ENCODE measurements around the gene ABCC4. TPM values are rescaled to one million over a fixed set of nuclear protein-coding genes. Genes with fewer than 3 reads are reported as not detected.

ABCC4 gene
- total RNA-seq, 1 experiment from 2014 or later: 52.0 TPM

GRCh38 chr13:95153647-95154412 lies 147.4 kb downstream of the ABCC4 start:
- no peak overlapping the region for H3K27ac ChIP-seq (ENCODE audit: low read depth, low read length, poor library complexity, severe bottlenecking)
- H3K27me3 ChIP-seq (replicated peaks; ENCODE audit: insufficient read depth, low read depth, low read length, poor library complexity): no peaks in the 10 kb centered on the region
- DNase-seq (ENCODE audit: low spot score): peak; percentile 57
- BruUV-seq (replicated peaks): no TSS peak
- TF ChIP-seq EZH2 (IDR thresholded peaks at IDR 0.05; ENCODE audit: borderline replicate concordance, low read depth, low read length, poor library complexity, severe bottlenecking): no peak
- TF ChIP-seq CTCF (conservative IDR thresholded peaks at IDR 0.05; ENCODE audit: low read depth, low read length): no peak
- H3K4me1 ChIP-seq (ENCODE audit: insufficient read depth, low read length, poor library complexity, severe bottlenecking): peaks cover 11% of the 10 kb centered on the region
- H3K4me3 ChIP-seq (ENCODE audit: low read depth, low read length, poor library complexity, severe bottlenecking): no peak overlapping the region
- H3K36me3 ChIP-seq (ENCODE audit: insufficient read depth, low read length, poor library complexity, severe bottlenecking): no peaks in the 10 kb centered on the region
- no peaks in the 10 kb centered on the region for H3K9me3 ChIP-seq (ENCODE audit: low read depth, low read length, poor library complexity, severe bottlenecking)
- ChIA-PET POLR2A (ENCODE audit: low non-redundant PET) (no interaction called here), CTCF (interaction anchor here (0.6 kb wide), 1 partner anchor 402 kb away, joined by 3 read pairs; no protein-coding TSS in a partner anchor)
- intact Hi-C loops (cut with micrococcal nuclease; ENCODE audit: unreplicated experiment): no loop called here

GRCh38 chr13:95151942-95152587 lies 149.2 kb downstream of the ABCC4 start:
- no peak overlapping the region for H3K27ac ChIP-seq (ENCODE audit: low read depth, low read length, poor library complexity, severe bottlenecking)
- no peaks in the 10 kb centered on the region for H3K27me3 ChIP-seq (replicated peaks; ENCODE audit: insufficient read depth, low read depth, low read length, poor library complexity)

GRCh38 chr13:95150555-95150954 lies 150.7 kb downstream of the ABCC4 start:
- intact Hi-C loops (cut with micrococcal nuclease; ENCODE audit: unreplicated experiment): no loop called here
- peaks cover 25% of the 10 kb centered on the region for H3K4me1 ChIP-seq (ENCODE audit: insufficient read depth, low read length, poor library complexity, severe bottlenecking)
- CTCF ChIA-PET: no interaction called here
- no peaks in the 10 kb centered on the region for H3K36me3 ChIP-seq (ENCODE audit: insufficient read depth, low read length, poor library complexity, severe bottlenecking)
- POLR2A ChIA-PET (ENCODE audit: low non-redundant PET): no interaction called here
- BruUV-seq (replicated peaks): no TSS peak
- TF ChIP-seq CTCF (conservative IDR thresholded peaks at IDR 0.05; ENCODE audit: low read depth, low read length) (no peak), EZH2 (IDR thresholded peaks at IDR 0.05; ENCODE audit: borderline replicate concordance, low read depth, low read length, poor library complexity, severe bottlenecking) (no peak)
- H3K4me3 ChIP-seq (ENCODE audit: low read depth, low read length, poor library complexity, severe bottlenecking): no peak overlapping the region
- DNase-seq (ENCODE audit: low spot score): no peak
- no peaks in the 10 kb centered on the region for H3K27me3 ChIP-seq (replicated peaks; ENCODE audit: insufficient read depth, low read depth, low read length, poor library complexity)
- no peaks in the 10 kb centered on the region for H3K9me3 ChIP-seq (ENCODE audit: low read depth, low read length, poor library complexity, severe bottlenecking)
- no peak overlapping the region for H3K27ac ChIP-seq (ENCODE audit: low read depth, low read length, poor library complexity, severe bottlenecking)

More at GRCh38 chr13:95151942-95152587, 149.2 kb downstream of the ABCC4 start:
- no peak for DNase-seq (ENCODE audit: low spot score)
- Histone ChIP-seq H3K9me3 (ENCODE audit: low read depth, low read length, poor library complexity, severe bottlenecking) (no peaks in the 10 kb centered on the region), H3K4me3 (ENCODE audit: low read depth, low read length, poor library complexity, severe bottlenecking) (no peak overlapping the region), H3K36me3 (ENCODE audit: insufficient read depth, low read length, poor library complexity, severe bottlenecking) (no peaks in the 10 kb centered on the region), H3K4me1 (ENCODE audit: insufficient read depth, low read length, poor library complexity, severe bottlenecking) (peaks cover 15% of the 10 kb centered on the region)
- BruUV-seq (replicated peaks): no TSS peak
- intact Hi-C loops (cut with micrococcal nuclease; ENCODE audit: unreplicated experiment): no loop called here
- ChIA-PET CTCF (no interaction called here), POLR2A (ENCODE audit: low non-redundant PET) (no interaction called here)
- no peak for TF ChIP-seq EZH2 (IDR thresholded peaks at IDR 0.05; ENCODE audit: borderline replicate concordance, low read depth, low read length, poor library complexity, severe bottlenecking)

Measured in A673 (cell line).